Measurements from ENCODE around the gene PNPLA3. TPM values are rescaled to one million over a fixed set of nuclear protein-coding genes. Genes with fewer than 3 reads are reported as not detected.

The PNPLA3 gene
- total and polyA plus RNA-seq, 8 donors = 0.34 to 2.4 (median 0.50) TPM

GRCh38 chr22:43971112-43971511 is 47.5 kb downstream of the PNPLA3 start:
- no peak overlapping the region for H3K27ac ChIP-seq
- intact Hi-C loops (cut with DNase I) = no loop called here
- no peaks in the 10 kb centered on the region for H3K27me3 ChIP-seq
- peaks cover 0 to 99% of the 10 kb centered on the region in 2 donors for H3K36me3 ChIP-seq
- no peaks in the 10 kb centered on the region for H3K9me3 ChIP-seq
- no peak for ATAC-seq
- no peak for DNase-seq
- no peak for TF ChIP-seq CTCF (IDR thresholded peaks at IDR 0.05)
- H3K4me1 ChIP-seq = no peaks in the 10 kb centered on the region
- H3K4me3 ChIP-seq = no peak overlapping the region

GRCh38 chr22:43972931-43973462 is 49.4 kb downstream of the PNPLA3 start:
- no peak for TF ChIP-seq CTCF (IDR thresholded peaks at IDR 0.05)
- no peak for DNase-seq
- Histone ChIP-seq H3K27me3 (no peaks in the 10 kb centered on the region), H3K4me1 (no peaks in the 10 kb centered on the region), H3K9me3 (no peaks in the 10 kb centered on the region), H3K4me3 (no peak overlapping the region), H3K36me3 (peaks cover 0 to 99% of the 10 kb centered on the region in 2 donors), H3K27ac (no peak overlapping the region)
- ATAC-seq = no peak
- intact Hi-C loops (cut with DNase I) = no loop called here

- H3K9me3 ChIP-seq = no peaks in the 10 kb centered on the region
- H3K27ac ChIP-seq = no peak overlapping the region
- DNase-seq = no peak
- no peak overlapping the region for H3K4me3 ChIP-seq
- no peak for ATAC-seq
- intact Hi-C loops (cut with DNase I) = no loop called here
- no peaks in the 10 kb centered on the region for H3K27me3 ChIP-seq
- no peak for TF ChIP-seq CTCF (IDR thresholded peaks at IDR 0.05)
- H3K36me3 ChIP-seq = peaks cover 0 to 99% of the 10 kb centered on the region in 2 donors
- no peaks in the 10 kb centered on the region for H3K4me1 ChIP-seq
Observed at GRCh38 chr22:43974028-43974545, 50.5 kb downstream of the PNPLA3 start.

- peaks cover 0 to 99% of the 10 kb centered on the region in 2 donors for H3K36me3 ChIP-seq
- intact Hi-C loops (cut with DNase I) = no loop called here
- H3K9me3 ChIP-seq = no peaks in the 10 kb centered on the region
- H3K27ac ChIP-seq = no peak overlapping the region
- no peak for TF ChIP-seq CTCF (IDR thresholded peaks at IDR 0.05)
- no peaks in the 10 kb centered on the region for H3K4me1 ChIP-seq
- no peak overlapping the region for H3K4me3 ChIP-seq
- H3K27me3 ChIP-seq = no peaks in the 10 kb centered on the region
- DNase-seq = no peak
- no peak for ATAC-seq
Observed at GRCh38 chr22:43975041-43975440, 51.4 kb downstream of the PNPLA3 start.

- H3K4me3 ChIP-seq = no peak overlapping the region
- DNase-seq (no peak), ATAC-seq (no peak)
- intact Hi-C loops (cut with DNase I) = no loop called here
- H3K36me3 ChIP-seq = peaks cover 0 to 100% of the 10 kb centered on the region in 2 donors
- no peaks in the 10 kb centered on the region for H3K4me1 ChIP-seq
- no peak for TF ChIP-seq CTCF (IDR thresholded peaks at IDR 0.05)
- H3K9me3 ChIP-seq = no peaks in the 10 kb centered on the region
- H3K27ac ChIP-seq = no peak overlapping the region
- H3K27me3 ChIP-seq = no peaks in the 10 kb centered on the region
Observed at GRCh38 chr22:43976861-43977795, 53.5 kb downstream of the PNPLA3 start.
